ENCODE measurements around the gene MKNK1. TPM values are rescaled to one million over a fixed set of nuclear protein-coding genes. Genes with fewer than 3 reads are reported as not detected.

Gene MKNK1
- total and polyA plus RNA-seq, 2 experiments from 2014 or later, result 17.8 to 20.6 TPM

- DNase-seq (ENCODE audit: low spot score), result no peak
These were observed 33.5 kb upstream of the MKNK1 start for GRCh38 chr1:46637444-46638083.

DNA sequence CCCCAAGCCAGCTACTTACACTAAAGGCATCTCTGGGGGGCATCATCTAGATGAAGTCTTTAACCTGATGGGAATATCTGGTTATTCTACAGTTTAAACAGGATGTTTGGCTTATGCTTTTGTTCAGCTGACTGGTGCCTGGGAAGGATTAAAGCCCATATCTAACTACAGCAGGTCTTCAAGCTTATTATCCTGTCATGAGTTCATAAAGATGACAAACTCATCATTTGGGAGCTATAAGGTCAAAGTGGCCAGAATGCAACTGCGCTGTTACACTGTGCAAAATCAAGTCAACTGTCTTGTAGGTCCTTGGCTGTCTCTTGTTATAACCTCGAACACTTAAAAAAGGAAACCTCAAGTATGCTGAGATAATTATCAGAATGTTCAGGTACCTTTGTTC lies 31.1 kb upstream of the MKNK1 start:
- H3K27ac ChIP-seq, result no peak overlapping the region
- DNase-seq (ENCODE audit: low spot score), result no peak
- H3K36me3 ChIP-seq (replicated peaks; ENCODE audit: insufficient read depth, low read depth), result no peaks in the 10 kb centered on the region
- H3K79me2 ChIP-seq, result no peaks in the 10 kb centered on the region
- H3K4me1 ChIP-seq (ENCODE audit: insufficient read depth), result no peaks in the 10 kb centered on the region
- no peak overlapping the region for H3K4me3 ChIP-seq
- H3K9me2 ChIP-seq (replicated peaks; ENCODE audit: insufficient read depth), result no peaks in the 10 kb centered on the region
- TF ChIP-seq EZH2phosphoT487 (IDR thresholded peaks at IDR 0.05; ENCODE audit: low read depth, severe bottlenecking, unreplicated experiment) (no peak), EZH2 (IDR thresholded peaks at IDR 0.05; ENCODE audit: borderline replicate concordance) (no peak)
- TF ChIP-seq, protein P1, sequence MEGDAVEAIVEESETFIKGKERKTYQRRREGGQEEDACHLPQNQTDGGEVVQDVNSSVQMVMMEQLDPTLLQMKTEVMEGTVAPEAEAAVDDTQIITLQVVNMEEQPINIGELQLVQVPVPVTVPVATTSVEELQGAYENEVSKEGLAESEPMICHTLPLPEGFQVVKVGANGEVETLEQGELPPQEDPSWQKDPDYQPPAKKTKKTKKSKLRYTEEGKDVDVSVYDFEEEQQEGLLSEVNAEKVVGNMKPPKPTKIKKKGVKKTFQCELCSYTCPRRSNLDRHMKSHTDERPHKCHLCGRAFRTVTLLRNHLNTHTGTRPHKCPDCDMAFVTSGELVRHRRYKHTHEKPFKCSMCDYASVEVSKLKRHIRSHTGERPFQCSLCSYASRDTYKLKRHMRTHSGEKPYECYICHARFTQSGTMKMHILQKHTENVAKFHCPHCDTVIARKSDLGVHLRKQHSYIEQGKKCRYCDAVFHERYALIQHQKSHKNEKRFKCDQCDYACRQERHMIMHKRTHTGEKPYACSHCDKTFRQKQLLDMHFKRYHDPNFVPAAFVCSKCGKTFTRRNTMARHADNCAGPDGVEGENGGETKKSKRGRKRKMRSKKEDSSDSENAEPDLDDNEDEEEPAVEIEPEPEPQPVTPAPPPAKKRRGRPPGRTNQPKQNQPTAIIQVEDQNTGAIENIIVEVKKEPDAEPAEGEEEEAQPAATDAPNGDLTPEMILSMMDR (IDR thresholded peaks at IDR 0.05; ENCODE audit: poor library complexity), result no peak
- H4K20me1 ChIP-seq (ENCODE audit: insufficient read depth, poor library complexity, severe bottlenecking), result no peaks in the 10 kb centered on the region
- no peaks in the 10 kb centered on the region for H3K27me3 ChIP-seq
- no peaks in the 10 kb centered on the region for H3K9me3 ChIP-seq (ENCODE audit: low read depth)
- H2AFZ ChIP-seq, result no peak overlapping the region
- H3K4me2 ChIP-seq, result no peak overlapping the region
- 97% methylated on average over 2 of the region's 2 CpGs for WGBS (ENCODE audit: low lambda C conversion rate, missing lambda C conversion rate)

More at GRCh38 chr1:46637444-46638083, 33.5 kb upstream of the MKNK1 start:
- no peaks in the 10 kb centered on the region for H3K27me3 ChIP-seq
- H3K9me2 ChIP-seq (replicated peaks; ENCODE audit: insufficient read depth), result no peaks in the 10 kb centered on the region
- H3K9me3 ChIP-seq (ENCODE audit: low read depth), result no peaks in the 10 kb centered on the region
- no peak overlapping the region for H3K27ac ChIP-seq
- no peak overlapping the region for H3K4me2 ChIP-seq
- no peaks in the 10 kb centered on the region for H4K20me1 ChIP-seq (ENCODE audit: insufficient read depth, poor library complexity, severe bottlenecking)
- no peaks in the 10 kb centered on the region for H3K4me1 ChIP-seq (ENCODE audit: insufficient read depth)
- no peak overlapping the region for H2AFZ ChIP-seq
- 45% methylated on average over 2 of the region's 2 CpGs for WGBS (ENCODE audit: low lambda C conversion rate, missing lambda C conversion rate)
- H3K4me3 ChIP-seq, result no peak overlapping the region
- H3K79me2 ChIP-seq, result no peaks in the 10 kb centered on the region
- TF ChIP-seq, protein P1 (IDR thresholded peaks at IDR 0.05; ENCODE audit: poor library complexity), result no peak
- no peak for TF ChIP-seq EZH2phosphoT487 (IDR thresholded peaks at IDR 0.05; ENCODE audit: low read depth, severe bottlenecking, unreplicated experiment)
- no peak for TF ChIP-seq EZH2 (IDR thresholded peaks at IDR 0.05; ENCODE audit: borderline replicate concordance)
- H3K36me3 ChIP-seq (replicated peaks; ENCODE audit: insufficient read depth, low read depth), result no peaks in the 10 kb centered on the region

DNA sequence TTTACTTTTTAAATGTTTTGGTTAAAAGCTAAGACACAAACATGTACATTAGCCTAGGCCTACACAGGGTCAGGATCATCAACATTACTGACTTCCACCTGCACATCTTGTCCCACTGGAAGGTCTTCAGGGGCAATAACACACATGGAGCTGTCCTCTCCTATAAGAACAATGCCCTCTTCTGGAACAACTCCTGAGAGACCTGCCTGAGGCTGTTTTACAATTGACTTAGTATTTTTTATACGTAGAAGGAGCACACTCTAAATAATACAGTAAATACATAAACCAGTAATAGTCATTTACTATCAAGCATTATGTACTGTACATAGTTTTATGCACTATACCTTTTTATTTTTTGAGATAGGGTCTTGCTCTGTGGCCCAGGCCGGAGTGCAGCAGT lies 26.7 kb upstream of the MKNK1 start:
- H3K4me3 ChIP-seq, result no peak overlapping the region
- H3K4me1 ChIP-seq (ENCODE audit: insufficient read depth), result no peaks in the 10 kb centered on the region
- no peak overlapping the region for H3K27ac ChIP-seq
- H3K79me2 ChIP-seq, result no peaks in the 10 kb centered on the region
- H3K4me2 ChIP-seq, result no peak overlapping the region
- no peaks in the 10 kb centered on the region for H3K36me3 ChIP-seq (replicated peaks; ENCODE audit: insufficient read depth, low read depth)
- DNase-seq (ENCODE audit: low spot score), result no peak
- H4K20me1 ChIP-seq (ENCODE audit: insufficient read depth, poor library complexity, severe bottlenecking), result no peaks in the 10 kb centered on the region
- no peaks in the 10 kb centered on the region for H3K9me2 ChIP-seq (replicated peaks; ENCODE audit: insufficient read depth)
- H3K9me3 ChIP-seq (ENCODE audit: low read depth), result no peaks in the 10 kb centered on the region
- H2AFZ ChIP-seq, result no peak overlapping the region
- no peaks in the 10 kb centered on the region for H3K27me3 ChIP-seq
- 91% methylated on average over 2 of the region's 2 CpGs for WGBS (ENCODE audit: low lambda C conversion rate, missing lambda C conversion rate)
- TF ChIP-seq EZH2phosphoT487 (IDR thresholded peaks at IDR 0.05; ENCODE audit: low read depth, severe bottlenecking, unreplicated experiment), result no peak
- no peak for TF ChIP-seq EZH2 (IDR thresholded peaks at IDR 0.05; ENCODE audit: borderline replicate concordance)
- TF ChIP-seq, protein P1 (IDR thresholded peaks at IDR 0.05; ENCODE audit: poor library complexity), result no peak
